SH-SY5Y (cell line): ENCODE data around the gene ARHGEF28.

ENCODE experiments used
- GATA2 ChIP-seq: IDR thresholded peaks from 2 replicates; pipeline ENCODE4 v1.6.1; 2011; ENCODE audit warnings: mild to moderate bottlenecking, low read depth, low read length
- GATA3 ChIP-seq: IDR thresholded peaks from 2 replicates; pipeline ENCODE4 v1.6.1; 2011; ENCODE audit warnings: low read depth, mild to moderate bottlenecking, low read length, moderate library complexity

- TF ChIP-seq GATA3, result no peak
- no peak for TF ChIP-seq GATA2
These were observed 236.8 kb downstream of the ARHGEF28 start for GRCh38 chr5:73862796-73863195.
